ENCODE data around the gene PLXNA4.

DNA sequence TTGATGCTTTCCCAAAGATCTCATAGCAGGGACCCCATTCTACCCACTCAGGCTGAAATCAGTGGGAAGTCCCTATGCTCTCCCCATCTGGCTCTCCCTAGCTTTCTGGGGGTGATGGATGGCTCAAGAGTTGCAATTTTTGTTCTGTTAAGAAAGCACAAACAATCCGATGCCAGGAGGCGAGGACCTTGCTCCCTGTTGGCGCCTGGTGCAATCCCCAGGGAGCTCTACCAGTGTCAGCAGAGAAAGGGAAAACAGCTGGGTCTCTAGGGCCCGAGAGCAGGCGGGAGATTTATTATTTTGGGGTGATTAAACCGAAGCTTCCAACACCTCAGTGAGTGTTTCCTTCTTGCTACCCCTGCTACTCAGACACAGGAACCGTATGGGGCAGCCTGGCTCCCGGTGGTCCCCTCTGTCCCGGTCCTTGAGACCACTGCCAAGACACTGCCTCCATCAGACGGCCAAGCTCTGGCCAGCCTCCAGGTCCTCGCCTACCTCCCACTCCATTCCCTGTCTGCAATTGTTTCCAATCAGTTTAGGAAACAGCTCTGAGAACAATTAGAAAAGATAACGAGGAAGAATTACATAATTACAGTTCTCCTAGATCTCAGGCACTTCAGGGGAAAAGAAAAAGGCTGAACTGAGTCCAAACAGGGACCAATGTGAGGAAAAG, 147.9 kb downstream of the PLXNA4 start:
- TF ChIP-seq CTCF (IDR thresholded peaks at IDR 0.05) (no peak), POLR2AphosphoS5 (IDR thresholded peaks at IDR 0.05) (no peak), POLR2A (IDR thresholded peaks at IDR 0.05) (no peak)
